Endothelial cell of umbilical vein (primary cell): ENCODE results near the gene RBM15B. TPM values are rescaled to one million over a fixed set of nuclear protein-coding genes. Genes with fewer than 3 reads are reported as not detected.

Experiments used
- BruUV-seq: library from RNA; stranded (reverse); fragments of 400-500 nt; replicated peaks from 2 replicates; lab custom pipeline; 2021; lab: Mats Ljungman, UMichigan
- CTCF ChIA-PET: fragments of 300-600, 350-600 bp; sonication (Branson Sonifier 250); formaldehyde crosslinking; loops from one replicate; lab custom pipeline; 2021; ENCODE audit warnings: antibody characterized with exemption, inconsistent platforms; lab: Charles Lee
- POLR2A ChIA-PET: fragments of 300-600, 350-600 bp; sonication (Branson Sonifier 250); formaldehyde crosslinking; loops from one replicate; lab custom pipeline; 2021; ENCODE audit warnings: antibody characterized with exemption, inconsistent platforms; lab: Charles Lee
- DNase-seq: peaks from one replicate; pipeline ENCODE4 v3.0.0-alpha.2; 2011; ENCODE audit warnings: low read depth, low spot score
- FAIRE-seq: peaks from 2 replicates; lab custom pipeline; 2011; peaks lifted over from hg19 to GRCh38; lab: Jason Lieb, UNC
- H2AFZ ChIP-seq: 2 replicates; pipeline ENCODE4 v1.6.0; 2012; ENCODE audit warnings: low read depth, low read length, control low read depth, inconsistent platforms
- H3K27ac ChIP-seq: 2 replicates; pipeline ENCODE4 v1.5.1; 2011; ENCODE audit warnings: low read depth, mild to moderate bottlenecking, control low read depth, low read length, moderate library complexity; ENCODE audit not compliant: insufficient read depth
- H3K27me3 ChIP-seq, 2 experiments: 2 replicates each; pipeline versions ENCODE4 v1.6.0 to v1.6.1; 2011; ENCODE audit warnings: low read length in 2 of 2, mixed read lengths in 1 of 2; ENCODE audit not compliant: control insufficient read depth in 2 of 2, insufficient read depth in 2 of 2
- H3K36me3 ChIP-seq, 2 experiments: 2 replicates in 1 of 2; 3 replicates in 1 of 2; pipeline ENCODE4 v1.5.1; 2011; ENCODE audit warnings: low read length in 2 of 2, mild to moderate bottlenecking in 1 of 2, moderate library complexity in 1 of 2; ENCODE audit not compliant: control insufficient read depth in 2 of 2, insufficient read depth in 2 of 2; ENCODE audit errors: extremely low read depth in 1 of 2
- H3K4me1 ChIP-seq: 3 replicates; pipeline ENCODE4 v1.5.1; 2011; ENCODE audit warnings: mild to moderate bottlenecking, low read length; ENCODE audit not compliant: control insufficient read depth, insufficient read depth; ENCODE audit errors: extremely low read depth
- H3K4me2 ChIP-seq: 2 replicates; pipeline ENCODE4 v1.6.1; 2011; ENCODE audit warnings: low read length, control low read depth, mixed read lengths; ENCODE audit not compliant: insufficient read depth
- H3K4me3 ChIP-seq, 3 experiments: fragments of 200-600 bp in 1 of 3; sonication (generic), shearing (Covaris generic) in 1 of 3; replicated peaks in 1 of 3; 2 replicates each; pipeline ENCODE4 v1.5.1; 2011 to 2016; ENCODE audit warnings: control low read depth in 3 of 3, low read length in 3 of 3, mild to moderate bottlenecking in 2 of 3, inconsistent platforms in 1 of 3, low read depth in 1 of 3, moderate library complexity in 1 of 3; ENCODE audit not compliant: insufficient read depth in 1 of 3
- H3K79me2 ChIP-seq: 2 replicates; pipeline ENCODE4 v1.6.0; 2012; ENCODE audit warnings: low read length, inconsistent platforms; ENCODE audit not compliant: control insufficient read depth, insufficient read depth
- H3K9ac ChIP-seq: replicated peaks from 2 replicates; pipeline ENCODE3; 2011; ENCODE audit warnings: low read length, control low read depth; ENCODE audit not compliant: insufficient read depth; ENCODE audit errors: extremely low read depth
- H3K9me1 ChIP-seq: replicated peaks from 3 replicates; pipeline ENCODE4 v1.6.0; 2011; ENCODE audit warnings: mild to moderate bottlenecking, low read length; ENCODE audit not compliant: control insufficient read depth, insufficient read depth; ENCODE audit errors: extremely low read depth
- H3K9me3 ChIP-seq: replicated peaks from 2 replicates; pipeline ENCODE4 v1.5.1; 2012; ENCODE audit warnings: low read length, inconsistent platforms; ENCODE audit not compliant: control insufficient read depth, insufficient read depth
- H4K20me1 ChIP-seq: replicated peaks from 2 replicates; pipeline ENCODE3; 2011; ENCODE audit warnings: mild to moderate bottlenecking, low read length; ENCODE audit not compliant: control insufficient read depth, insufficient read depth; ENCODE audit errors: extremely low read depth
- GATA2 ChIP-seq: IDR thresholded peaks from 2 replicates; pipeline ENCODE4 v1.7.0; 2011; ENCODE audit warnings: low read depth, mild to moderate bottlenecking, moderate library complexity, mixed read lengths, low read length; ENCODE audit not compliant: insufficient read length, insufficient read depth
- JUN ChIP-seq: IDR thresholded peaks from 2 replicates; pipeline ENCODE4 v1.6.1; 2011; ENCODE audit warnings: borderline replicate concordance, low read depth; ENCODE audit not compliant: insufficient read length, insufficient read depth
- MYC ChIP-seq: IDR thresholded peaks from one replicate; pipeline ENCODE4 v1.6.1; 2011; ENCODE audit warnings: mild to moderate bottlenecking, low read depth, low read length
- dilution Hi-C: fragments of 300-500 bp; cut with MboI; formaldehyde crosslinking; loops from one replicate; pipeline ENCODE4 v1.15.0; 2019; ENCODE audit warnings: low sequenced_read_pairs; ENCODE audit not compliant: extremely low pct_ligation_motif_present
- intact Hi-C: fragments of 100-400 bp; cut with micrococcal nuclease; formaldehyde crosslinking; loops from one replicate; pipeline ENCODE4 v1.10.0; 2022
- polyA plus RNA-seq, 4 experiments: library from polyadenylated mRNA; depleted of rRNA in 3 of 4; stranded (reverse) in 3 of 4; unstranded in 1 of 4; fragments of >200 nt; gene quantifications; 2 replicates each; pipeline versions ENCODE4 v1.2.1 to v1.2.3, GENCODE V29; 2011 to 2012; ENCODE audit warnings: missing spikeins in 1 of 4
- total RNA-seq: library from RNA; stranded (reverse); gene quantifications from 2 replicates; pipeline ENCODE4 v1.2.3, GENCODE V29; 2021

RBM15B gene
- total and polyA plus RNA-seq, 2 donors (not counting 3 experiments of a cell fraction or from before 2014, with no cell fraction given), result 19.9 to 39.1 TPM

GRCh38 chr3:51380601-51381332, 10.3 kb upstream of the RBM15B start:
- Histone ChIP-seq H4K20me1 (no peaks in the 10 kb centered on the region), H3K9me1 (no peaks in the 10 kb centered on the region), H3K79me2 (peaks cover 13% of the 10 kb centered on the region), H3K27ac (no peak overlapping the region), H2AFZ (no peak overlapping the region), H3K9ac (no peak overlapping the region), H3K4me1 (peaks cover 6% of the 10 kb centered on the region), H3K4me2 (no peak overlapping the region), H3K27me3 (no peaks in the 10 kb centered on the region), H3K9me3 (no peaks in the 10 kb centered on the region), H3K4me3 (no peak overlapping the region), H3K36me3 (no peaks in the 10 kb centered on the region)
- FAIRE-seq, result no peak
- intact Hi-C loops, result loop anchor here (10.0 kb wide), 1 partner anchor 564 kb away; the partner anchor contains the start of genes PARP3 and RRP9
- no peak for TF ChIP-seq GATA2
- POLR2A ChIA-PET, result no interaction called here
- BruUV-seq, result no TSS peak
- dilution Hi-C loops, result no loop called here
- CTCF ChIA-PET, result interaction anchor here (1.6 to 5.0 kb wide), 2 partner anchors 9 to 281 kb away, joined by 6 to 27 read pairs; no protein-coding TSS in a partner anchor
- DNase-seq, result no peak

GRCh38 chr3:51381333-51381705, 9.8 kb upstream of the RBM15B start:
- Histone ChIP-seq H3K9me1 (no peaks in the 10 kb centered on the region), H3K9me3 (no peaks in the 10 kb centered on the region), H2AFZ (no peak overlapping the region), H4K20me1 (no peaks in the 10 kb centered on the region), H3K27ac (no peak overlapping the region), H3K4me2 (no peak overlapping the region), H3K79me2 (peaks cover 18% of the 10 kb centered on the region), H3K27me3 (no peaks in the 10 kb centered on the region), H3K9ac (no peak overlapping the region), H3K4me1 (peaks cover 11% of the 10 kb centered on the region), H3K36me3 (no peaks in the 10 kb centered on the region), H3K4me3 (no peak overlapping the region)
- dilution Hi-C loops (no loop called here), intact Hi-C loops (loop anchor here (10.0 kb wide), 1 partner anchor 563 kb away; the partner anchor contains the start of genes PARP3 and RRP9)
- ChIA-PET CTCF (interaction anchor here (1.6 to 5.0 kb wide), 2 partner anchors 9 to 281 kb away, joined by 6 to 27 read pairs; no protein-coding TSS in a partner anchor), POLR2A (no interaction called here)
- FAIRE-seq (no peak), DNase-seq (no peak)
- no TSS peak for BruUV-seq
- TF ChIP-seq MYC (no peak), JUN (no peak)
